Renal cortex interstitium (tissue), 11 donors: ENCODE data around the gene ASB3. TPM values are rescaled to one million over a fixed set of nuclear protein-coding genes. Genes with fewer than 3 reads are reported as not detected.
"Not testable (repeated sequence)": the region's sequence is repeated elsewhere in the genome, so short reads cannot be mapped to it uniquely, and the experiment has no call there.

Experiments used
- DNase-seq, 11 donors: peaks; one replicate each; pipeline ENCODE4 v3.0.0-alpha.2; 2013; ENCODE audit warnings: low read depth in 9 of 11, low spot score in 4 of 11; ENCODE audit errors: extremely low read depth in 1 of 11
- polyA plus RNA-seq, 3 donors: library from polyadenylated mRNA; unstranded; fragments of 120-200 nt; gene quantifications; one replicate each; pipeline ENCODE4 v1.2.1, GENCODE V29; 2013; ENCODE audit not compliant: insufficient read length in 3 of 3

Gene ASB3
- polyA plus RNA-seq, 3 donors: 26.6 to 33.4 (median 29.3) TPM

DNA sequence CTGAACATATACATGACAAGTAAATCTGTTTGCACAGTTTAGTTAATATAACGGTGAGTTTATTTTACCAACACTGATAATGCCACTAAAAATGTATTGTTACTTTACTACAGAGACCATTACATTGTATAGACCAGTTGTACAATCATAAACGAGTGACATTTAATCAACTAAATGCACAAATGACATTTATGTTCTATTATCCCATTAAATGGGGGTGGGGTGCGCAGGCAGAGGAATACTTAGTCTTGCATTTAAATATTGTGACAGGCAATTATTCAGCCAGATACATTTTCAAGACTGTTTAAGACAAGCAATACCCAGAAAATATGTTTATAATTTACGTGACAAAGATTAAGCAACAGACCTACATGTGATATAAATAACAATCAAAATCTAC is 91.2 kb downstream of the ASB3 start:
- no peak for DNase-seq

GRCh38 chr2:53694096-53694771 is 92.5 kb downstream of the ASB3 start:
- no peak for DNase-seq

GRCh38 chr2:53690876-53691275 is 95.9 kb downstream of the ASB3 start:
- no peak for DNase-seq

DNA sequence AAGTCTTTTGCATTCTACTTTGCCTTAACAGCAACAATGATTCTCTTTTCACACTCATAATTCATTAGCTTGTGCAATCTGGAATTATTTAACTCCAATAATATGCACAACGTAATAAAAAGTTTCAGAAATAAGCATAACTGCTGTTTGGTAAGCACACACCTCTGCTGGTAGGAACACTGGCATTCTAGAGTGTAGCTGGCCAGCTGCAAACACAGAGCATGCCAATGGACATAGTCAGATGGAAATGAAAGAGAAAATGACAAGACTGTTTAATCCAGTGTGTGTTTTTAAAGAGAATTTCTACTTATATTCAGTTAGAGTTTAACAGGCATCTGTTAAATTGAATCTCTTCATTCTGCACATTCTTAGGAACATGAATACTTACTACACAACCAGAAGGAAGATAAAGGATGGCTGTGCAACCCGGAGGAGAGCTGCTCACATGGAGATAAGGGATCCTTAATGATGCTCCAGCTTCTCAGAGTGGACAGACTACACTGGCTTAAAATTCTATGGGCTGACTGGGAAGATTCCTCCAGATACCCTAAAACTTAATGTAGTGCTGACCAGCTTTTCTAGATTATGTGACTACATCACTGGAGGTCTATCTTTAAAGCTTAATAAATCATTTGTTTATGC is 113.8 kb downstream of the ASB3 start:
- no peak for DNase-seq

DNA sequence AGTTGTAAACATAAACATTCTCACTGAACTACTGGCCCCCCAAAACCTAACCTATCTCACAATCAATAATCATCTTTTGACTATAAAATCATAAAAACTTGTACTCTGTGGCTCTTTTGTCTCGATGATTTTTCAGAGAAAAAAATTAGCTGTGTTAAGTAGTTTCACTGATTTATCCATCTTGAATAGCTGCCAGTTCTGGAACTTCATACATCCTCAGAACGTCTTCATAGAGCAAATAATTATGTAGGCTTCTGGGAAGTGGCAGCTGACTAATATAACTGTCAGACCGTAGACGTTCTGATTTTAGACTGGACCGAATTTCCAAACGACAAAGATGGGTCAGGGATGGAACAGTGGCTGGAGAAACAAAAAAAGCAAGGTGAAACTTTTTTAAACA is 116.4 kb downstream of the ASB3 start:
- peak; percentile 50 to 82 (median 61) for DNase-seq

DNA sequence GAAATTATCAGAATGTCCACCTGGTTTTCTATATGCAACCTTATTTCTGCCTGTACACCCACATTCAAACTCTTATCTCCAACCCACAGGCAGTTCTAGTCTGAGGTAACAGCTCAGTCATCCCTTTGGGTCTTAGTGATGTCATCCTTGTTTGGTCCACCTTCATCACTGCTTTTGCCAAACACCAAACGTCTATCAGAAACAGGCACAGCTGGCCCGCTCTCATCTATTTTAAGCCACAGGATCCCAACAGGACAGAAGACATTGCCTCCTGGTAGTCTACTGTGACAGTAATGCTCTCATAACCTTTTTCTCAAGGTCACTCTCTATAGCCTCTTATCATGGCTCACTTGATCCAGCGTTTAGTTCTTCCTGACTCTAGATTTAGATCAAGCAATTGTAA is 118.1 kb downstream of the ASB3 start:
- no peak for DNase-seq

GRCh38 chr2:53667130-53667529 is 119.6 kb downstream of the ASB3 start:
- DNase-seq: not testable (repeated sequence)

GRCh38 chr2:53660886-53661285 is 125.9 kb downstream of the ASB3 start:
- DNase-seq: no peak

GRCh38 chr2:53658474-53658873 is 128.3 kb downstream of the ASB3 start:
- not testable (repeated sequence) for DNase-seq

GRCh38 chr2:53655256-53655655 is 131.5 kb downstream of the ASB3 start:
- DNase-seq: no peak

DNA sequence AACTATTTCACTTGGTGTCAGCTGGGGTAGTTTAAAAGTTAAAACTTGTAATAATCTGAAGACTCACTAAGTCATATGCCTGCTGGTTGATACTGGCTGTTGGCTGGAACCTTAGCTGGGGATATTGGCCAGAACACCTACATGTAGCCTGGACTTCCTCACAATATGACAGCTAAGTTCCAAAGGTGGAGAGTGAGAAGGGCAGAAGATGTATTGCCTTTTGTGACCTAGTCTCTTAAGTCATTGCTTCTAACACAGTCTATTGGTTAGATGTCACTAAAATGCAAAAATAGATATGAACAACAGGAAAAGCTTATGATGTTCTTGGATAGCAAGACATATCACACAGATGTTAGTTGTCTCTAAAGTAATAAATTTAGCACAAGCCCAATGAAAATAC is 132.4 kb downstream of the ASB3 start:
- DNase-seq: no peak

- no peak for DNase-seq
Measured at GRCh38 chr2:53652131-53652530, 134.6 kb downstream of the ASB3 start.

DNA sequence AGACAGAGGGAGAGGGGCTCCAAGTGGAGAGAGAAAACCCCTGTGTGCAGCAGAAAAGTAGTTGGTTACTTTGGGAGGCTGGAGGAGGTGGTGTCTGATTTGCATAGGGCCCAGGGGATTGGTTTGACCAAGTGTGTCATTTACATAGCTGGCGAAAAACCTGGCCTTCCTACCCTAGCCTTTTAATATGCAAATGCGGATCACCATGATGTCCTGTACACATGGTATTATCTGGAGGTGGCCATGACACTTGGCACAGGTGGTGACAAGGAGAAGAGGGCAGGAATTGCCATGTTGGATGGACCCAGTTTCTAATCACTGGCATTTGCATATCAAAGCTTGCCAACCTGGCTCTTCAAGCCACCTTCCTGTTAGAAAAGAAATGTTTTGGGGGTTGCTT is 140.0 kb downstream of the ASB3 start:
- DNase-seq: no peak

DNA sequence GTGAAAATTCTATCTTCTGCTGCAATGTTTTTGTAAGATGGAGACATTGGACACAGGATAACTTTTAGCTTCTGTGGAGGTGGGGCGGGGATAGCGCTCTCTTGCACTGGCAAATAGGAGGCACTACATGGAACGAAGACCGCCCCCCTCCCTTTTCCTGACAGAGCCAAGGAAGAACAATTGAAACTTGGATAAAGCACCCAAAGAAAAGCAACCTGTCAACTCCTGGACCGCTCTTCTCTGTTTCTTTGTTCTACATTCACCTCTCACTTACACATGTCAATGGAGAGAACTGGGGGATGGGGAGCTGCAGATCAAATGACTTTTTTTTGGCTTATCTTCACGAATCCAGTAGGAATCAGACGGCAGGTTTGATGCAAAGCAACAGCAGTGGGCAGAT is 145.5 kb downstream of the ASB3 start:
- DNase-seq: no peak

- DNase-seq: no peak
Measured at GRCh38 chr2:53640466-53640865, 146.3 kb downstream of the ASB3 start.

GRCh38 chr2:53636596-53636995 is 150.2 kb downstream of the ASB3 start:
- DNase-seq: peak in 1 of 11 donors; percentile 4

DNA sequence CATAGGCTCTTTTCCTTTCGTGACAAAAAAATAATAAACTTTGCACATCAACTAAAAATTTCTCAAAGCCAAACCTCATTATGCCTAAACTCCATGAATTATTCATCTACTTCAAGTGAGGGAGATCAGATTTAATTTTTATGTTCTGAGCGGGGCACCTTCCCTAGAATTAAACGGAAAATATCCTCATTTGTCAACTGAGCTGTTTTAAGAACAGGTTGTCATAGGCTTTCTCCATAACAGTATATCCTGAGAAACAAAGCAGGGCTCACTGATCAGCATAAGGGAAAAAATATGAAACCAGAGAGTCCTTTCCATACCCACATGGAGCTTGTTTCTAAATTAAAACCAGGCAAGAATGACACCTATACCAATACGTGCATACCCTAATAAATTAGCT is 150.6 kb downstream of the ASB3 start:
- no peak for DNase-seq

GRCh38 chr2:53635694-53636093 is 151.1 kb downstream of the ASB3 start:
- no peak for DNase-seq

- DNase-seq: no peak
Measured at GRCh38 chr2:53633441-53633840, 153.3 kb downstream of the ASB3 start.

DNA sequence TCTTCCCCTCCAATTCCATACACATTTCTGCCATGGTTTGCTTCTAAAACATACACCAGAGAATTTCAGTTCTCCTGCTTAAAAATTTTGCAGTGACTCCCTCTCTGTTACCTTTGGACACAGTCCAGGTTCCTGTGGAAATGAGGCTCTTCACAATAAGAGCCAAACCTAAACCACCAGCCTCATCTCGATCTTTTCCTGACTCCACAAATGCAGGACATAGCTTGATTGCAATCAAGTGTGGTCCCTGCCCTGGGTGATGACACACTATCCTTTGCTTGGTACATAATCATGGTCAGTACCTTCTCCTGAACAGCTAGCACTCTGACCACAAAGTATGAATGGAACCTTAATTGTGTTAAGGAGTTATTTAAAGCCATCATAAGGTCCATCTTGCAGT is 154.0 kb downstream of the ASB3 start:
- DNase-seq: no peak

GRCh38 chr2:53632126-53632460 is 154.7 kb downstream of the ASB3 start:
- DNase-seq: no peak
